Measurements from ENCODE around the gene RFNG. TPM values are rescaled to one million over a fixed set of nuclear protein-coding genes. Genes with fewer than 3 reads are reported as not detected.

The RFNG gene
- total RNA-seq, 1 donor from 2014 or later, result 21.2 TPM

GRCh38 chr17:82031885-82032627 lies 19.6 kb downstream of the RFNG start:
- FAIRE-seq (no peak), DNase-seq (ENCODE audit: low spot score in 2 of 2) (no peak)

- DNase-seq (ENCODE audit: low spot score in 2 of 2) (peak in 1 of 2 donors; percentile 69), FAIRE-seq (no peak)
Measured at GRCh38 chr17:82031303-82031884, 20.2 kb downstream of the RFNG start, which contains the start of gene RAC3. Gene RAC3, plus strand, starts transcription at chr17:82031678. Its CDS starts 84 bp downstream, at chr17:82031762.

- DNase-seq (ENCODE audit: low spot score in 2 of 2) (peak; percentile 90 to 95), FAIRE-seq (no peak)
Measured at GRCh38 chr17:82030470-82031302, 20.9 kb downstream of the RFNG start.

GRCh38 chr17:82029990-82030469 lies 21.6 kb downstream of the RFNG start:
- FAIRE-seq (no peak), DNase-seq (ENCODE audit: low spot score in 2 of 2) (no peak)

GRCh38 chr17:82029391-82029790 lies 22.2 kb downstream of the RFNG start:
- DNase-seq (ENCODE audit: low spot score in 2 of 2) (no peak), FAIRE-seq (no peak)

- DNase-seq (ENCODE audit: low spot score in 2 of 2) (no peak), FAIRE-seq (no peak)
Measured at GRCh38 chr17:82028966-82029365, 22.6 kb downstream of the RFNG start.

- DNase-seq (ENCODE audit: low spot score in 2 of 2), result no peak
- FAIRE-seq, result no peak
Measured at GRCh38 chr17:82028246-82028645, 23.4 kb downstream of the RFNG start.

- FAIRE-seq (no peak), DNase-seq (ENCODE audit: low spot score in 2 of 2) (no peak)
Measured at GRCh38 chr17:82025401-82026107, 26.1 kb downstream of the RFNG start.

- FAIRE-seq (no peak), DNase-seq (ENCODE audit: low spot score in 2 of 2) (no peak)
Measured at GRCh38 chr17:82024859-82025258, 26.8 kb downstream of the RFNG start.

- DNase-seq (ENCODE audit: low spot score in 2 of 2) (no peak), FAIRE-seq (no peak)
Measured at GRCh38 chr17:82023447-82024241, 28.0 kb downstream of the RFNG start.

GRCh38 chr17:82022981-82023446 lies 28.6 kb downstream of the RFNG start, which contains the start of gene LRRC45:
Gene LRRC45, plus strand, starts transcription at chr17:82023305. Its CDS starts 339 bp downstream, at chr17:82023644.
- peak; percentile 97 for FAIRE-seq
- peak; percentile 100 for DNase-seq (ENCODE audit: low spot score in 2 of 2)

- no peak for DNase-seq (ENCODE audit: low spot score in 2 of 2)
- no peak for FAIRE-seq
Measured at GRCh38 chr17:82022310-82022980, 29.2 kb downstream of the RFNG start, which contains the start of gene CENPX. Gene CENPX, minus strand, starts transcription at chr17:82022878. Its CDS starts 17 bp downstream, at chr17:82022861.

GRCh38 chr17:82021900-82022309 lies 29.7 kb downstream of the RFNG start:
- FAIRE-seq, result no peak
- no peak for DNase-seq (ENCODE audit: low spot score in 2 of 2)

- FAIRE-seq (no peak), DNase-seq (ENCODE audit: low spot score in 2 of 2) (peak; percentile 78 to 84)
Measured at GRCh38 chr17:82021107-82021899, 30.3 kb downstream of the RFNG start.

GRCh38 chr17:82020572-82021106 lies 31.0 kb downstream of the RFNG start:
- no peak for FAIRE-seq

GRCh38 chr17:82019690-82020571 lies 31.7 kb downstream of the RFNG start:
- no peak for DNase-seq (ENCODE audit: low spot score in 2 of 2)
- FAIRE-seq, result no peak

More at GRCh38 chr17:82020572-82021106, 31.0 kb downstream of the RFNG start:
- no peak for DNase-seq (ENCODE audit: low spot score in 2 of 2)

Measured in frontal cortex (tissue), 4 donors.